LNCAP (cell line): ENCODE data around the gene TAF1A.

ENCODE experiments used
- TF ChIP-seq, protein P1 (sequence below): fragments of 450-650 bp; IDR thresholded peaks from 2 replicates; pipeline ENCODE4 v1.5.1; 2017; ENCODE audit warnings: mild to moderate bottlenecking

TAF1A gene

GRCh38 chr1:222589462-222590302 lies at the start of gene TAF1A:
Gene TAF1A (minus strand): TSS chr1:222589933.
- TF ChIP-seq, protein P1, sequence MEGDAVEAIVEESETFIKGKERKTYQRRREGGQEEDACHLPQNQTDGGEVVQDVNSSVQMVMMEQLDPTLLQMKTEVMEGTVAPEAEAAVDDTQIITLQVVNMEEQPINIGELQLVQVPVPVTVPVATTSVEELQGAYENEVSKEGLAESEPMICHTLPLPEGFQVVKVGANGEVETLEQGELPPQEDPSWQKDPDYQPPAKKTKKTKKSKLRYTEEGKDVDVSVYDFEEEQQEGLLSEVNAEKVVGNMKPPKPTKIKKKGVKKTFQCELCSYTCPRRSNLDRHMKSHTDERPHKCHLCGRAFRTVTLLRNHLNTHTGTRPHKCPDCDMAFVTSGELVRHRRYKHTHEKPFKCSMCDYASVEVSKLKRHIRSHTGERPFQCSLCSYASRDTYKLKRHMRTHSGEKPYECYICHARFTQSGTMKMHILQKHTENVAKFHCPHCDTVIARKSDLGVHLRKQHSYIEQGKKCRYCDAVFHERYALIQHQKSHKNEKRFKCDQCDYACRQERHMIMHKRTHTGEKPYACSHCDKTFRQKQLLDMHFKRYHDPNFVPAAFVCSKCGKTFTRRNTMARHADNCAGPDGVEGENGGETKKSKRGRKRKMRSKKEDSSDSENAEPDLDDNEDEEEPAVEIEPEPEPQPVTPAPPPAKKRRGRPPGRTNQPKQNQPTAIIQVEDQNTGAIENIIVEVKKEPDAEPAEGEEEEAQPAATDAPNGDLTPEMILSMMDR: no peak

DNA sequence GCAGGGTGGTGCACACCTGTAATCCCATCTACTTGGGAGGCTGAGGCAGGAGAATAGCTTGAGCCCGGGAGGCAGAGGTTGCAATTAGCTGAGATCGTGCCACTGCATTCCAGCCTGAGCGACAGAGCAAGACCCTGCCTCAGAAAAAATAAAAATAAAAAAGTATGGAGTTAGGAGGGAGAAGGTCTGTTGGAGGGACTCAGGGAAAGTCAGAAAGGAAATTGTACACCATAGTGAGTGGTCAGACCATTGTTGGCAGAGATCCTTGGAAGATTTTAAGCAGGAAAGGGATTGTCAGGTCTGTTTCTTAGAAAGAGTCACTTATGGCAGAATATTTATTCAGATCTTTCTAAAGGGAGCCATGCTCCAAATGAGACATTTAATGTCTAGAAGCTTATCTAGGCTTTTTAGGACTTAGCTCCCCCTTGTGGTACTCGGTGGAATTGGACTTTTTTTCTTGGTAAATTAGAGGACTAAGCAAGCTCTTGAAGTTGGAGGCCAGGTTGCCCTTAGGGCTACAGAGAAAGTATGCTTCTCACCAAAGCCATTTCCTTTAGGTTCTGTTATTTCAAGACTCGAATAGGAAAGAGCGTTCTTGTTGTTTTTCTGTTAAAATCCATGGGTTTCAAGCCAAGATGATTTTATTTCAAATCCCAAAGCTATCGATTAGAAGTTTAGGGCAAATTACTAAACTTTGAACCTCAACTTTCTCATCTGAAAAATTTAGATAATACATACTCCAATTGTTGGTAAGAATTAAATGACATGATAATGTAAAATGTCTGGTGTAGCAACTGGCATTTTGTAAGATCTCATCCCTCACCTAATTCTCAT lies 44.7 kb upstream of the TAF1A start:
- TF ChIP-seq, protein P1: peak; percentile 93

DNA sequence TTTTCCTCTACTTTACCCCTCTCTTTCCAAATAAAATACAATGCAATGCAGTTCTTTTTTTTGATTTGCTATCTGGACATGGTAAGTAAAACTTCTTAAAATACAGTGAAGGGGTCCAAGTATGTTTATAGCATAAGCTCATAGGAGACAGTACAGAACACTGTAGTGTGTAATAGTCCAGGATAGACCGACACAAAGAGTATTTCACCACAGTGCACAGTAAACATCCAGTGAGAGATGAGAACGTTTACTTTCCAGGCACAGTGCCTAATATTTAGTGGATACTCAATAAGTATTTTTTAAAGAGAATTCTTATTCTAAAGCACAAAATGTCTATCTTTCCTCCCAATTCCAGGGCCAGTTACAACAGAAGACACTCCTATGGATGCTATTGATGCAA lies 43.0 kb upstream of the TAF1A start:
- TF ChIP-seq, protein P1: no peak

DNA sequence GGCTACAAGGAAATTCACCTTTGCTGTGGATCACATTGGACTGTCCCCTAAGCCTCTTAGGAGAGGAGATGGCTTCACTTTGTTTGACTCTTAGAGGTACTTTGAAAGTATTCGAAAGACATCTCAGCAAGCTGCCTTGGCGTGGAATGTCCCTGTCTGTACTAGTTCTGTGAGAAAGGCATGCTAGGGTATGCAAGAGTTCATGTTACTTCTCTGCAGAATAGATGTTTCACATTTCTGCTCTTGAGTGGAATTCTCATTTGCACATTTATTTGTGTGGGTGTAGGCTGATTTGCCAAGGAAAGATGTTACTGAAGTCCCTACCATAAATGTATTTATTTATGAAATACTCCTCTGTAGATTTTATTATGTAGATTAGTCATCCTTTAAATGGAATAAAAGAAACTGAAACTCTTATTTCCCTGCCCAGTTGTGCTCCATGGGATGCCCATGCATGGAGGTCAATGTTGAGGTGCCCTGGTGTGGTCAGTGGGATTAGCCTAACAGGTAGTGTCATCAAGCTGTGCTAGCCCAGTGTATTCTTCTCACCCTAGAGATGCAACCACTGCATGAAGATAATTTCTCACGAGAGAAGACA lies 42.0 kb upstream of the TAF1A start:
- TF ChIP-seq, protein P1: no peak

- TF ChIP-seq, protein P1: no peak
Measured at GRCh38 chr1:222629921-222630535, 40.3 kb upstream of the TAF1A start.

GRCh38 chr1:222627232-222627631 lies 37.5 kb upstream of the TAF1A start:
- TF ChIP-seq, protein P1: no peak

DNA sequence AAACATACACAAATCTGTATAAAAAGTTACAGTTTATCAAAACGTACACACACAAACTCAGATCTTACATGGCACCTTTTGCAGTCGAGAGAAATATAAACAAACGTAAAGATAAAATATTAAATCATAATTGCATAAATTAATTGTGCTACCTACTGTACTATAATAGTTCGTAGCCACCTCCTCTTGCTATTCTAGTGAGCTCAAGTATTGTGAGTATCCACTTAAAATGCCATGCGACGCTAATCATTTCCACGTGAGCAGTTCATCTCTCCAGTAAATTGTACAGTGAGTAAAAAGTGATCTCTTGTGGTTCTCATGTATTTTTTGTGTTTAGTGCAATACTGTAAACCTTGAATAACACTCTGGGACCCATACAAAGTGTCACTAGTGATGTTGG lies 34.5 kb upstream of the TAF1A start:
- TF ChIP-seq, protein P1: no peak
